HT-29 (cell line): ENCODE measurements around the gene ATAD3B. TPM values are rescaled to one million over a fixed set of nuclear protein-coding genes. Genes with fewer than 3 reads are reported as not detected.
"Not testable (repeated sequence)": the region's sequence is repeated elsewhere in the genome, so short reads cannot be mapped to it uniquely, and the experiment has no call there.

Experiments used
- DNase-seq: peaks from one replicate; pipeline ENCODE4 v3.0.0-alpha.2; 2015; ENCODE audit warnings: low spot score
- total RNA-seq: library from RNA; depleted of rRNA; stranded (reverse); fragments of >200 nt; shearing (Covaris generic); gene quantifications from 2 replicates; pipeline ENCODE4 v1.2.3, GENCODE V29; 2014

Gene ATAD3B
- total RNA-seq, 1 experiment from 2014 or later: 102 TPM

GRCh38 chr1:1531947-1532346, 60.4 kb downstream of the ATAD3B start:
- no peak for DNase-seq

GRCh38 chr1:1533176-1533893, 61.8 kb downstream of the ATAD3B start:
- not testable (repeated sequence) for DNase-seq

GRCh38 chr1:1533894-1534291, 62.3 kb downstream of the ATAD3B start:
- not testable (repeated sequence) for DNase-seq

- DNase-seq: no peak
Measured at GRCh38 chr1:1534401-1535154, 63.0 kb downstream of the ATAD3B start.

GRCh38 chr1:1535201-1536018, 63.8 kb downstream of the ATAD3B start:
- DNase-seq: no peak

GRCh38 chr1:1536019-1536937, 64.7 kb downstream of the ATAD3B start:
- no peak for DNase-seq

- no peak for DNase-seq
Measured at GRCh38 chr1:1536938-1537546, 65.5 kb downstream of the ATAD3B start.

GRCh38 chr1:1537626-1538250, 66.2 kb downstream of the ATAD3B start:
- DNase-seq: no peak

GRCh38 chr1:1538334-1538733, 66.8 kb downstream of the ATAD3B start:
- DNase-seq: no peak

GRCh38 chr1:1538989-1539309, 67.4 kb downstream of the ATAD3B start:
- DNase-seq: no peak

GRCh38 chr1:1539310-1540089, 67.9 kb downstream of the ATAD3B start:
- no peak for DNase-seq

- DNase-seq: no peak
Measured at GRCh38 chr1:1540090-1540817, 68.7 kb downstream of the ATAD3B start, which contains the start of gene TMEM240. TSS of gene TMEM240 (minus strand) at chr1:1540624. CDS start at chr1:1540346, 278 bp downstream.

- DNase-seq: no peak
Measured at GRCh38 chr1:1540818-1541628, 69.5 kb downstream of the ATAD3B start.

GRCh38 chr1:1541956-1542765, 70.6 kb downstream of the ATAD3B start:
- no peak for DNase-seq

GRCh38 chr1:1542766-1543705, 71.5 kb downstream of the ATAD3B start:
- DNase-seq: no peak

- DNase-seq: no peak
Measured at GRCh38 chr1:1543706-1544099, 72.1 kb downstream of the ATAD3B start.
